Lung (tissue), 12 donors: ENCODE results near the gene CRELD2. TPM values are rescaled to one million over a fixed set of nuclear protein-coding genes. Genes with fewer than 3 reads are reported as not detected.

ENCODE experiments used
- ATAC-seq: fragments of 200-7000 bp; cut with Tn5 transposase; one replicate; pipeline ENCODE4 v1.9.1; 2020; ENCODE audit warnings: moderate number of reproducible peaks; ENCODE audit not compliant: insufficient read depth, low FRiP score
- DNase-seq, 3 donors: peaks; one replicate each; pipeline ENCODE4 v3.0.0-alpha.2; 2013 to 2017
- H3K27ac ChIP-seq, 2 donors: one replicate each; pipeline ENCODE4 v1.5.1; 2013; ENCODE audit warnings: mild to moderate bottlenecking in 2 of 2, moderate library complexity in 2 of 2, control low read depth in 1 of 2, inconsistent platforms in 1 of 2, low read depth in 1 of 2, low read length in 1 of 2
- H3K27me3 ChIP-seq, 3 donors: one replicate each; pipeline ENCODE4 v1.5.1; 2013; ENCODE audit warnings: low read length in 2 of 3; ENCODE audit not compliant: control insufficient read depth in 3 of 3, insufficient read depth in 3 of 3
- H3K36me3 ChIP-seq, 4 donors: one replicate each; pipeline ENCODE4 v1.5.1; 2013; ENCODE audit warnings: low read length in 4 of 4, mild to moderate bottlenecking in 1 of 4, moderate library complexity in 1 of 4; ENCODE audit not compliant: control insufficient read depth in 4 of 4, insufficient read depth in 4 of 4
- H3K4me1 ChIP-seq, 5 donors: one replicate each; pipeline ENCODE4 v1.5.1; 2013; ENCODE audit warnings: low read length in 5 of 5, mild to moderate bottlenecking in 2 of 5, moderate library complexity in 1 of 5; ENCODE audit not compliant: control insufficient read depth in 5 of 5, insufficient read depth in 5 of 5
- H3K4me3 ChIP-seq: one replicate; pipeline ENCODE4 v1.5.1; 2013; ENCODE audit warnings: mild to moderate bottlenecking, control low read depth, moderate library complexity
- H3K9ac ChIP-seq, 2 donors: one replicate each; pipeline ENCODE4 v1.5.1; 2013; ENCODE audit warnings: low read length in 2 of 2, control low read depth in 1 of 2; ENCODE audit not compliant: insufficient read depth in 1 of 2
- H3K9me3 ChIP-seq, 4 donors: one replicate each; pipeline ENCODE4 v1.5.1; 2013; ENCODE audit warnings: low read length in 3 of 4, mild to moderate bottlenecking in 1 of 4, moderate library complexity in 1 of 4; ENCODE audit not compliant: control insufficient read depth in 4 of 4, insufficient read depth in 3 of 4
- WGBS, 2 donors: extraction: QIAGEN DNeasy Blood & Tissue Kit; methylation state at CpG; one replicate each; pipeline ENCODE4 v1.1.7; 2013; 5-methylcytosine and 5-hydroxymethylcytosine counted together
- polyA plus RNA-seq, 2 donors: library from polyadenylated mRNA; stranded (reverse); fragments of 200-250 nt; gene quantifications; one replicate each; pipeline ENCODE4 v1.2.1, GENCODE V29; 2013
- total RNA-seq, 2 donors: library from RNA; depleted of rRNA in 1 of 2; stranded (reverse); fragments of >200 nt in 1 of 2; gene quantifications; one replicate each; pipeline ENCODE4 v1.2.1, GENCODE V29; 2014 to 2021
- TF ChIP-seq, protein P1 (sequence below): IDR thresholded peaks from 2 replicates; pipeline ENCODE4 v1.5.1; 2012; ENCODE audit warnings: mild to moderate bottlenecking; ENCODE audit errors: control extremely low read depth, extremely low read depth
- donor health status: control.
- donor health status: control.
- donor health status: Bipolar disorder and iron deficiency.
- donor health status: healthy.
- donor health status: DM: yes; HTN: yes; CAD: no.

The CRELD2 gene
- total and polyA plus RNA-seq, 4 donors = 18.7 to 110 (median 71.9) TPM

GRCh38 chr22:49900441-49901230 lies 17.8 kb upstream of the CRELD2 start:
- H3K9me3 ChIP-seq = peaks cover 0 to 7% (median 2%) of the 10 kb centered on the region in 4 donors
- DNase-seq (no peak), ATAC-seq (no peak)
- H3K9ac ChIP-seq = no peak overlapping the region
- H3K4me3 ChIP-seq = no peak overlapping the region
- H3K27me3 ChIP-seq = no peaks in the 10 kb centered on the region
- peaks cover 0 to 31% (median 29%) of the 10 kb centered on the region in 4 donors for H3K36me3 ChIP-seq
- 89 to 90% methylated on average over 30 of the region's 30 CpGs for WGBS, 2 donors
- TF ChIP-seq, protein P1, sequence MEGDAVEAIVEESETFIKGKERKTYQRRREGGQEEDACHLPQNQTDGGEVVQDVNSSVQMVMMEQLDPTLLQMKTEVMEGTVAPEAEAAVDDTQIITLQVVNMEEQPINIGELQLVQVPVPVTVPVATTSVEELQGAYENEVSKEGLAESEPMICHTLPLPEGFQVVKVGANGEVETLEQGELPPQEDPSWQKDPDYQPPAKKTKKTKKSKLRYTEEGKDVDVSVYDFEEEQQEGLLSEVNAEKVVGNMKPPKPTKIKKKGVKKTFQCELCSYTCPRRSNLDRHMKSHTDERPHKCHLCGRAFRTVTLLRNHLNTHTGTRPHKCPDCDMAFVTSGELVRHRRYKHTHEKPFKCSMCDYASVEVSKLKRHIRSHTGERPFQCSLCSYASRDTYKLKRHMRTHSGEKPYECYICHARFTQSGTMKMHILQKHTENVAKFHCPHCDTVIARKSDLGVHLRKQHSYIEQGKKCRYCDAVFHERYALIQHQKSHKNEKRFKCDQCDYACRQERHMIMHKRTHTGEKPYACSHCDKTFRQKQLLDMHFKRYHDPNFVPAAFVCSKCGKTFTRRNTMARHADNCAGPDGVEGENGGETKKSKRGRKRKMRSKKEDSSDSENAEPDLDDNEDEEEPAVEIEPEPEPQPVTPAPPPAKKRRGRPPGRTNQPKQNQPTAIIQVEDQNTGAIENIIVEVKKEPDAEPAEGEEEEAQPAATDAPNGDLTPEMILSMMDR = no peak
- H3K4me1 ChIP-seq = peaks cover 0 to 2% (median 0%) of the 10 kb centered on the region in 5 donors
- H3K27ac ChIP-seq = no peak overlapping the region

GRCh38 chr22:49901457-49901856 lies 17.0 kb upstream of the CRELD2 start:
- H3K9me3 ChIP-seq = peaks cover 0 to 7% (median 2%) of the 10 kb centered on the region in 4 donors
- no peaks in the 10 kb centered on the region for H3K4me1 ChIP-seq
- H3K27ac ChIP-seq = no peak overlapping the region
- H3K36me3 ChIP-seq = peaks cover 0 to 34% (median 30%) of the 10 kb centered on the region in 4 donors
- ATAC-seq = no peak
- no peak overlapping the region for H3K9ac ChIP-seq
- H3K4me3 ChIP-seq = no peak overlapping the region
- TF ChIP-seq, protein P1 = no peak
- H3K27me3 ChIP-seq = no peaks in the 10 kb centered on the region
- WGBS, 2 donors = 93 to 98% methylated on average over 11 of the region's 11 CpGs
- DNase-seq = no peak

GRCh38 chr22:49903322-49904039 lies 15.0 kb upstream of the CRELD2 start:
- no peak overlapping the region for H3K4me3 ChIP-seq
- no peaks in the 10 kb centered on the region for H3K27me3 ChIP-seq
- no peaks in the 10 kb centered on the region for H3K4me1 ChIP-seq
- peaks cover 0 to 44% (median 34%) of the 10 kb centered on the region in 4 donors for H3K36me3 ChIP-seq
- no peak overlapping the region for H3K27ac ChIP-seq
- DNase-seq = no peak
- WGBS, 2 donors = 92 to 94% methylated on average over 17 of the region's 17 CpGs
- peaks cover 0 to 5% (median 2%) of the 10 kb centered on the region in 4 donors for H3K9me3 ChIP-seq
- TF ChIP-seq, protein P1 = no peak
- no peak for ATAC-seq
- no peak overlapping the region for H3K9ac ChIP-seq
